C4-2B (cell line): ENCODE data around the gene TXNRD1.

Source experiments
- CTCF ChIP-seq: fragments of 450-650 bp; conservative IDR thresholded peaks from 2 replicates; pipeline ENCODE4 v1.5.1; 2017; ENCODE audit warnings: mild to moderate bottlenecking
- ZFX ChIP-seq: fragments of 450-650 bp; IDR thresholded peaks from 2 replicates; pipeline ENCODE4 v1.6.1; 2017

GRCh38 chr12:104282109-104282508 is 66.5 kb downstream of the TXNRD1 start:
- TF ChIP-seq CTCF = no peak
- TF ChIP-seq ZFX = no peak
